BJ (cell line): ENCODE data around the gene CTNND2. TPM values are rescaled to one million over a fixed set of nuclear protein-coding genes. Genes with fewer than 3 reads are reported as not detected.

Experiments
- CTCF ChIA-PET: fragments of 350-600 bp; formaldehyde crosslinking; extraction: SDS; loops from one replicate; lab custom pipeline; 2021; ENCODE audit warnings: antibody characterized with exemption, inconsistent platforms; lab: Yijun Ruan, JAX
- POLR2A ChIA-PET: fragments of 300-600 bp; sonication (Branson Sonifier 250); formaldehyde crosslinking; extraction: SDS; loops from one replicate; lab custom pipeline; 2021; ENCODE audit warnings: antibody characterized with exemption; lab: Charles Lee
- DNase-seq: peaks from one replicate; pipeline ENCODE4 v3.0.0-alpha.2; 2011; ENCODE audit warnings: low read depth
- H3K27me3 ChIP-seq: 2 replicates; pipeline ENCODE4 v1.6.0; 2011; ENCODE audit warnings: low read length; ENCODE audit not compliant: control insufficient read depth, insufficient read depth
- H3K36me3 ChIP-seq: 2 replicates; pipeline ENCODE4 v1.5.1; 2011; ENCODE audit warnings: low read length; ENCODE audit not compliant: control insufficient read depth, insufficient read depth
- H3K4me3 ChIP-seq: 2 replicates; pipeline ENCODE4 v1.5.1; 2011; ENCODE audit warnings: low read depth, mild to moderate bottlenecking, control low read depth, low read length
- CTCF ChIP-seq: IDR thresholded peaks from 2 replicates; pipeline ENCODE4 v1.5.1; 2011; ENCODE audit warnings: low read depth, mild to moderate bottlenecking, control low read depth, inconsistent platforms, low read length, moderate library complexity; ENCODE audit not compliant: insufficient read depth
- polyA plus RNA-seq: library from polyadenylated mRNA; depleted of rRNA; stranded (reverse); fragments of >200 nt; gene quantifications from 2 replicates; pipeline ENCODE4 v1.2.3, GENCODE V29; 2011

Gene CTNND2
- polyA plus RNA-seq, 1 experiment: not detected

GRCh38 chr5:11174591-11174990, 729.7 kb downstream of the CTNND2 start:
- ChIA-PET CTCF (no interaction called here), POLR2A (no interaction called here)
- no peaks in the 10 kb centered on the region for H3K36me3 ChIP-seq
- no peak for TF ChIP-seq CTCF
- H3K27me3 ChIP-seq: no peaks in the 10 kb centered on the region; the same call in 1 of the 2 replicates
- no peak overlapping the region for H3K4me3 ChIP-seq
- no peak for DNase-seq

GRCh38 chr5:11172484-11172883, 731.8 kb downstream of the CTNND2 start:
- DNase-seq: no peak
- Histone ChIP-seq H3K27me3 (no peaks in the 10 kb centered on the region; the same call in 1 of the 2 replicates), H3K36me3 (no peaks in the 10 kb centered on the region), H3K4me3 (no peak overlapping the region)
- ChIA-PET POLR2A (no interaction called here), CTCF (interaction anchor here (1.8 kb wide), 1 partner anchor 10 kb away, joined by 9 read pairs; no protein-coding TSS in a partner anchor)
- TF ChIP-seq CTCF: no peak

GRCh38 chr5:11171236-11171635, 733.0 kb downstream of the CTNND2 start:
- DNase-seq: no peak
- CTCF ChIA-PET: no interaction called here
- H3K36me3 ChIP-seq: no peaks in the 10 kb centered on the region
- POLR2A ChIA-PET: no interaction called here
- no peak overlapping the region for H3K4me3 ChIP-seq
- no peak for TF ChIP-seq CTCF
- H3K27me3 ChIP-seq: no peaks in the 10 kb centered on the region; the same call in 1 of the 2 replicates

GRCh38 chr5:11166923-11167322, 737.3 kb downstream of the CTNND2 start:
- ChIA-PET CTCF (no interaction called here), POLR2A (no interaction called here)
- H3K36me3 ChIP-seq: no peaks in the 10 kb centered on the region
- no peak for TF ChIP-seq CTCF
- no peak overlapping the region for H3K4me3 ChIP-seq
- H3K27me3 ChIP-seq: no peaks in the 10 kb centered on the region
- no peak for DNase-seq

GRCh38 chr5:11164531-11165294, 739.5 kb downstream of the CTNND2 start:
- no peak overlapping the region for H3K4me3 ChIP-seq
- no peak for TF ChIP-seq CTCF
- DNase-seq: no peak
- POLR2A ChIA-PET: no interaction called here
- CTCF ChIA-PET: interaction anchor here (1.4 kb wide), 1 partner anchor 18 kb away, joined by 4 read pairs; no protein-coding TSS in a partner anchor
- H3K27me3 ChIP-seq: no peaks in the 10 kb centered on the region
- no peaks in the 10 kb centered on the region for H3K36me3 ChIP-seq
